Thymus (tissue), 14 donors: ENCODE results near the gene LYAR. TPM values are rescaled to one million over a fixed set of nuclear protein-coding genes. Genes with fewer than 3 reads are reported as not detected.
A peak's percentile ranks its signal among the peaks of the same experiment; 100 is the strongest.

Experiments used
- DNase-seq, 9 donors: peaks; one replicate each; pipeline ENCODE4 v3.0.0-alpha.2; 2013; ENCODE audit warnings: low spot score in 9 of 9, low read depth in 6 of 9, missing footprints in 1 of 9
- H3K27ac ChIP-seq, 2 donors: one replicate each; pipeline ENCODE4 v1.5.1; 2013; ENCODE audit warnings: control low read depth in 1 of 2, low read depth in 1 of 2, low read length in 1 of 2, mild to moderate bottlenecking in 1 of 2, moderate library complexity in 1 of 2
- H3K27me3 ChIP-seq, 2 donors: one replicate each; pipeline ENCODE4 v1.5.1; 2013; ENCODE audit warnings: low read length in 1 of 2; ENCODE audit not compliant: control insufficient read depth in 2 of 2, insufficient read depth in 1 of 2
- H3K36me3 ChIP-seq, 2 donors: one replicate each; pipeline ENCODE4 v1.5.1; 2013; ENCODE audit warnings: low read length in 1 of 2, mild to moderate bottlenecking in 1 of 2, moderate library complexity in 1 of 2; ENCODE audit not compliant: control insufficient read depth in 2 of 2, insufficient read depth in 2 of 2
- H3K4me1 ChIP-seq, 2 donors: one replicate each; pipeline ENCODE4 v1.5.1; 2013; ENCODE audit warnings: low read length in 2 of 2; ENCODE audit not compliant: control insufficient read depth in 2 of 2, insufficient read depth in 2 of 2
- H3K4me3 ChIP-seq, 2 donors: one replicate each; pipeline ENCODE4 v1.5.1; 2013; ENCODE audit warnings: low read length in 2 of 2, control low read depth in 1 of 2, mild to moderate bottlenecking in 1 of 2
- H3K9me3 ChIP-seq, 2 donors: one replicate each; pipeline ENCODE4 v1.5.1; 2013; ENCODE audit warnings: low read length in 1 of 2, mild to moderate bottlenecking in 1 of 2; ENCODE audit not compliant: control insufficient read depth in 2 of 2, insufficient read depth in 1 of 2
- WGBS: extraction: QIAGEN DNeasy Blood & Tissue Kit; methylation state at CpG from one replicate; pipeline ENCODE4 v1.1.7; 2013; 5-methylcytosine and 5-hydroxymethylcytosine counted together
- long read RNA-seq, 10 donors: transcript quantifications; one replicate each; lab custom pipeline, GENCODE V29; 2026
- polyA plus RNA-seq: library from polyadenylated mRNA; stranded (reverse); fragments of 200-250 nt; gene quantifications from one replicate; pipeline ENCODE4 v1.2.3, GENCODE V29; 2013
- total RNA-seq: library from RNA; stranded (reverse); fragments of 120-200 nt; gene quantifications from one replicate; pipeline ENCODE4 v1.2.4, GENCODE V29; 2013
- donor health status: healthy.

Gene LYAR
- total RNA-seq: 29.5 TPM
- 15.3 TPM for polyA plus RNA-seq
- long read RNA-seq, donor 1, partial matches to known transcripts: 0 of 2 reads
- long read RNA-seq, donor 1, other reads (novel, unspliced or antisense): 0 of 2 reads
- long read RNA-seq, donor 2: 0 reads
- long read RNA-seq, donor 3, transcript LYAR-201 (10 exons, 1,569 nt): major isoform, 6 of 16 reads
- long read RNA-seq, donor 3, partial matches to known transcripts: 9 of 16 reads
- long read RNA-seq, donor 3, other reads (novel, unspliced or antisense): 0 of 16 reads
- long read RNA-seq, donor 4, partial matches to known transcripts: 0 of 3 reads
- long read RNA-seq, donor 4, other reads (novel, unspliced or antisense): 0 of 3 reads
- long read RNA-seq, donor 5, partial matches to known transcripts: 8 of 9 reads
- long read RNA-seq, donor 5, other reads (novel, unspliced or antisense): 0 of 9 reads
- long read RNA-seq, donor 6, transcript LYAR-201 (10 exons, 1,569 nt): major isoform, 8 of 8 reads
- long read RNA-seq, donor 6, partial matches to known transcripts: 0 of 8 reads
- long read RNA-seq, donor 6, other reads (novel, unspliced or antisense): 0 of 8 reads
- long read RNA-seq, donor 7, partial matches to known transcripts: 0 of 4 reads
- long read RNA-seq, donor 7, other reads (novel, unspliced or antisense): 0 of 4 reads
- long read RNA-seq, donor 8, partial matches to known transcripts: 0 of 3 reads
- long read RNA-seq, donor 8, other reads (novel, unspliced or antisense): 0 of 3 reads
- long read RNA-seq, donor 9, partial matches to known transcripts: 0 of 4 reads
- long read RNA-seq, donor 9, other reads (novel, unspliced or antisense): 0 of 4 reads
- long read RNA-seq, donor 10: 0 reads

- Histone ChIP-seq H3K27ac (peak within 1 kb of the TSS; percentile 55 to 75), H3K27me3 (no peaks in the 10 kb centered on the region), H3K9me3 (no peaks in the 10 kb centered on the region), H3K36me3 (peaks cover 3 to 4% of the 10 kb centered on the region in 2 donors), H3K4me1 (peaks cover 11 to 17% of the 10 kb centered on the region in 2 donors), H3K4me3 (peak within 1 kb of the TSS; percentile 85 to 86)
- WGBS: under 1% methylated on average over 77 of the region's 77 CpGs
- peak; percentile 74 to 94 (median 87) for DNase-seq
Observed at GRCh38 chr4:4289941-4290850, at the start of gene LYAR, which contains the start of gene ZBTB49. Gene LYAR, minus strand, starts transcription at chr4:4290154. Its CDS starts 6,412 bp downstream, at chr4:4283742. Gene ZBTB49, plus strand, starts transcription at chr4:4290251. Its CDS starts 9,695 bp downstream, at chr4:4299946.

- H3K27me3 ChIP-seq: no peaks in the 10 kb centered on the region
- 82% methylated on average over 21 of the region's 21 CpGs for WGBS
- no peaks in the 10 kb centered on the region for H3K9me3 ChIP-seq
- no peak overlapping the region for H3K27ac ChIP-seq
- DNase-seq: no peak
- H3K4me1 ChIP-seq: no peaks in the 10 kb centered on the region
- no peaks in the 10 kb centered on the region for H3K36me3 ChIP-seq
- H3K4me3 ChIP-seq: no peak overlapping the region
Observed at GRCh38 chr4:4339504-4340085, 49.6 kb upstream of the LYAR start.

GRCh38 chr4:4338210-4339001 is 48.5 kb upstream of the LYAR start:
- WGBS: 91% methylated on average over 11 of the region's 11 CpGs
- no peak for DNase-seq
- no peaks in the 10 kb centered on the region for H3K4me1 ChIP-seq
- H3K9me3 ChIP-seq: no peaks in the 10 kb centered on the region
- H3K36me3 ChIP-seq: no peaks in the 10 kb centered on the region
- no peak overlapping the region for H3K27ac ChIP-seq
- H3K4me3 ChIP-seq: no peak overlapping the region
- no peaks in the 10 kb centered on the region for H3K27me3 ChIP-seq

GRCh38 chr4:4334798-4335520 is 45.0 kb upstream of the LYAR start:
- H3K4me1 ChIP-seq: no peaks in the 10 kb centered on the region
- no peak overlapping the region for H3K4me3 ChIP-seq
- WGBS: 57% methylated on average over 21 of the region's 21 CpGs
- H3K36me3 ChIP-seq: no peaks in the 10 kb centered on the region
- H3K27me3 ChIP-seq: no peaks in the 10 kb centered on the region
- H3K9me3 ChIP-seq: no peaks in the 10 kb centered on the region
- peak; percentile 19 to 73 (median 47) for DNase-seq
- no peak overlapping the region for H3K27ac ChIP-seq

GRCh38 chr4:4333265-4333706 is 43.3 kb upstream of the LYAR start:
- H3K4me3 ChIP-seq: no peak overlapping the region
- H3K36me3 ChIP-seq: no peaks in the 10 kb centered on the region
- peak in 1 of 9 donors; percentile 21 for DNase-seq
- no peaks in the 10 kb centered on the region for H3K4me1 ChIP-seq
- no peaks in the 10 kb centered on the region for H3K27me3 ChIP-seq
- no peaks in the 10 kb centered on the region for H3K9me3 ChIP-seq
- WGBS: 56% methylated on average over 11 of the region's 11 CpGs
- H3K27ac ChIP-seq: no peak overlapping the region

- WGBS: 90% methylated on average over 3 of the region's 3 CpGs
- H3K36me3 ChIP-seq: no peaks in the 10 kb centered on the region
- H3K4me3 ChIP-seq: no peak overlapping the region
- H3K27me3 ChIP-seq: peaks cover 0 to 2% of the 10 kb centered on the region in 2 donors
- no peak overlapping the region for H3K27ac ChIP-seq
- no peak for DNase-seq
- no peaks in the 10 kb centered on the region for H3K4me1 ChIP-seq
- H3K9me3 ChIP-seq: no peaks in the 10 kb centered on the region
Observed at GRCh38 chr4:4332529-4332928, 42.6 kb upstream of the LYAR start.

- no peaks in the 10 kb centered on the region for H3K9me3 ChIP-seq
- no peak overlapping the region for H3K27ac ChIP-seq
- no peak for DNase-seq
- 95% methylated on average over 5 of the region's 5 CpGs for WGBS
- no peaks in the 10 kb centered on the region for H3K4me1 ChIP-seq
- H3K27me3 ChIP-seq: peaks cover 0 to 4% of the 10 kb centered on the region in 2 donors
- no peak overlapping the region for H3K4me3 ChIP-seq
- H3K36me3 ChIP-seq: no peaks in the 10 kb centered on the region
Observed at GRCh38 chr4:4330794-4331193, 40.8 kb upstream of the LYAR start.
